Upper lobe of left lung (tissue), 4 donors: ENCODE results near the gene PPP1R3C.

Experiments
- EP300 ChIP-seq, 4 donors: sonication (generic); formaldehyde crosslinking; IDR thresholded peaks; one replicate each; pipeline ENCODE4 v1.5.1; 2017; ENCODE audit warnings: antibody characterized with exemption in 4 of 4, control low read depth in 2 of 4
- TF ChIP-seq, protein P1 (sequence below), 6 experiments: fragments of 450-650 bp in 4 of 6; fragments of 200-600 bp in 2 of 6; sonication (generic) in 2 of 6; IDR thresholded peaks; one replicate each; pipeline ENCODE4 v1.5.1; 2016 to 2019; ENCODE audit warnings: antibody characterized with exemption in 6 of 6

DNA sequence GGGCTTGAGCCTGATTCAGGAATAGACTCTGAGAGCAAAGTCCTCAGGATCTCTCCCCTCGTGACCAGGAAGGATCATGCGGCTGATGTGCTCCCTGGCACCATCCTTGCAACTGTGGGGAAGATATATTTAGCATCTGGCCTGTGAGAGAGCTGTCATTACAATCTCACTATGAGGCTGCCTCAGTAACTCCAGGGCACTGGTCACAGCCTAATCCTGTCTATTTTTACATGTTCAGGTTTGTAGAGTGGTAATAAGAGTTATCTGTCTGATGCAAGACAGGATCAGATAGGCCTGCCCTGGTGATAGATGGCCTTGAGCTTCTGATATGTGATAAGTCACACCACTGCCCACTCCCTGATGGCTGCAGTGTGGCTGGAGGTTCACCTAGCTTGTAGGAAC lies 50.7 kb downstream of the PPP1R3C start:
- TF ChIP-seq, protein P1, sequence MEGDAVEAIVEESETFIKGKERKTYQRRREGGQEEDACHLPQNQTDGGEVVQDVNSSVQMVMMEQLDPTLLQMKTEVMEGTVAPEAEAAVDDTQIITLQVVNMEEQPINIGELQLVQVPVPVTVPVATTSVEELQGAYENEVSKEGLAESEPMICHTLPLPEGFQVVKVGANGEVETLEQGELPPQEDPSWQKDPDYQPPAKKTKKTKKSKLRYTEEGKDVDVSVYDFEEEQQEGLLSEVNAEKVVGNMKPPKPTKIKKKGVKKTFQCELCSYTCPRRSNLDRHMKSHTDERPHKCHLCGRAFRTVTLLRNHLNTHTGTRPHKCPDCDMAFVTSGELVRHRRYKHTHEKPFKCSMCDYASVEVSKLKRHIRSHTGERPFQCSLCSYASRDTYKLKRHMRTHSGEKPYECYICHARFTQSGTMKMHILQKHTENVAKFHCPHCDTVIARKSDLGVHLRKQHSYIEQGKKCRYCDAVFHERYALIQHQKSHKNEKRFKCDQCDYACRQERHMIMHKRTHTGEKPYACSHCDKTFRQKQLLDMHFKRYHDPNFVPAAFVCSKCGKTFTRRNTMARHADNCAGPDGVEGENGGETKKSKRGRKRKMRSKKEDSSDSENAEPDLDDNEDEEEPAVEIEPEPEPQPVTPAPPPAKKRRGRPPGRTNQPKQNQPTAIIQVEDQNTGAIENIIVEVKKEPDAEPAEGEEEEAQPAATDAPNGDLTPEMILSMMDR (IDR thresholded peaks at IDR 0.05), result no peak
- no peak for TF ChIP-seq EP300 (IDR thresholded peaks at IDR 0.05)
